Stomach smooth muscle (tissue), 2 donors: ENCODE data around the gene FAHD2A.
"Not testable (repeated sequence)": the region's sequence is repeated elsewhere in the genome, so short reads cannot be mapped to it uniquely, and the experiment has no call there.

ENCODE experiments used
- H3K27ac ChIP-seq: one replicate; pipeline ENCODE4 v1.7.0; 2013; ENCODE audit warnings: mild to moderate bottlenecking, low read length, inconsistent platforms
- H3K27me3 ChIP-seq, 2 donors: one replicate each; pipeline ENCODE4 v1.7.0; 2013; ENCODE audit warnings: low read length in 2 of 2; ENCODE audit not compliant: insufficient read depth in 2 of 2, control insufficient read depth in 1 of 2
- H3K36me3 ChIP-seq, 2 donors: one replicate each; pipeline ENCODE4 v1.7.0; 2013; ENCODE audit warnings: low read length in 2 of 2; ENCODE audit not compliant: control insufficient read depth in 2 of 2, insufficient read depth in 2 of 2
- H3K4me1 ChIP-seq: one replicate; pipeline ENCODE4 v1.7.0; 2013; ENCODE audit warnings: low read length; ENCODE audit not compliant: control insufficient read depth, insufficient read depth
- H3K4me3 ChIP-seq, 2 donors: one replicate each; pipeline ENCODE4 v1.7.0; 2013; ENCODE audit warnings: low read length in 2 of 2
- H3K9ac ChIP-seq, 2 donors: one replicate each; pipeline ENCODE4 v1.7.0; 2013; ENCODE audit warnings: low read length in 2 of 2, mild to moderate bottlenecking in 1 of 2
- H3K9me3 ChIP-seq, 2 donors: one replicate each; pipeline ENCODE4 v1.7.0; 2013; ENCODE audit warnings: low read length in 2 of 2; ENCODE audit not compliant: control insufficient read depth in 2 of 2
- donor health status: healthy.
- donor health status: Pancreatic carcinoma.

The FAHD2A gene

DNA sequence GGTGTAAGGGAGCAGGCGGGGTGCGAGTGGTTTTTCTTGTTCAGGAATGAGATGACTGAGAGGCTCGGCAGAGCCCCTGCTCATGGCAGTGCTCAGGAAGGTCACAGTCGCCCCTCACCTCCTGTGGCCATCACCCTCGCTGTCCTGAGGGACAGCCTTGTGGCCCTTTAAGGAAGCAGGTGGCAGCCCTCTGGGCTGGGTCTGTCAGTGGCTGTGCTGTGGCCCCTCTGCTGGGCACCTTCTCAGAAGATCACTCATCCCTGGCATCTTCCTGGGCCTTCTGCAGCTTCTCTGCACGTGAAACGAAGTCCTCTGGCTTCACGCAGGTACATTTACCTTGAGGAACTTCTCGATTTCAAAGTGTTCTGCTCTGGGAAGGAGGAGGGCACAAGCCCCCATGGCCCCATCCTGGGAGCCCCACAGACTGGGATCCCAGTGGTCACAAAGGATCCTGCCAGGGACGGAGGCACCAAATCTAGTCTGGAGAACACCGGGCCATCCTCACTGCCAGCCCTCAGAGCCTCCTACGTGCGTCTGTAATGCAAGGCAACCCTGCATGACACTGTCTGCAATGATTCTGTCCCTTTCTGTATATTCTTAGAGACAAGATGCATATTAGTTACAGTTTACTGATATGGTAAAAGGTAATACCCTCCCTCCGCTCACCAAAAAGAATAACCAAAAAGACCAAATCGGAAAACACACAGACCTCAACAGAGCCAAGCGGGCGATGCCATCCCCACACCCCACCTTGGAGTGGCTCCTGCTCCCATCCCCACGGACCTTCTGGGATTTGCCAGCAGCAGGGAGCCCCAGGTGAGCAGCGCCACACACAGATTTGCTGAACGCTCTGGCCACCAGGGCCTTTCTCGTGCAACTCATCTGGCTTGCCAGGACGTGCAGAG lies 25.9 kb upstream of the FAHD2A start:
- H3K4me1 ChIP-seq = no peaks in the 10 kb centered on the region
- no peaks in the 10 kb centered on the region for H3K9me3 ChIP-seq
- H3K27me3 ChIP-seq = no peaks in the 10 kb centered on the region
- peaks cover 4 to 10% of the 10 kb centered on the region in 2 donors for H3K36me3 ChIP-seq
- no peak overlapping the region for H3K27ac ChIP-seq
- no peak overlapping the region for H3K4me3 ChIP-seq
- no peak overlapping the region for H3K9ac ChIP-seq

DNA sequence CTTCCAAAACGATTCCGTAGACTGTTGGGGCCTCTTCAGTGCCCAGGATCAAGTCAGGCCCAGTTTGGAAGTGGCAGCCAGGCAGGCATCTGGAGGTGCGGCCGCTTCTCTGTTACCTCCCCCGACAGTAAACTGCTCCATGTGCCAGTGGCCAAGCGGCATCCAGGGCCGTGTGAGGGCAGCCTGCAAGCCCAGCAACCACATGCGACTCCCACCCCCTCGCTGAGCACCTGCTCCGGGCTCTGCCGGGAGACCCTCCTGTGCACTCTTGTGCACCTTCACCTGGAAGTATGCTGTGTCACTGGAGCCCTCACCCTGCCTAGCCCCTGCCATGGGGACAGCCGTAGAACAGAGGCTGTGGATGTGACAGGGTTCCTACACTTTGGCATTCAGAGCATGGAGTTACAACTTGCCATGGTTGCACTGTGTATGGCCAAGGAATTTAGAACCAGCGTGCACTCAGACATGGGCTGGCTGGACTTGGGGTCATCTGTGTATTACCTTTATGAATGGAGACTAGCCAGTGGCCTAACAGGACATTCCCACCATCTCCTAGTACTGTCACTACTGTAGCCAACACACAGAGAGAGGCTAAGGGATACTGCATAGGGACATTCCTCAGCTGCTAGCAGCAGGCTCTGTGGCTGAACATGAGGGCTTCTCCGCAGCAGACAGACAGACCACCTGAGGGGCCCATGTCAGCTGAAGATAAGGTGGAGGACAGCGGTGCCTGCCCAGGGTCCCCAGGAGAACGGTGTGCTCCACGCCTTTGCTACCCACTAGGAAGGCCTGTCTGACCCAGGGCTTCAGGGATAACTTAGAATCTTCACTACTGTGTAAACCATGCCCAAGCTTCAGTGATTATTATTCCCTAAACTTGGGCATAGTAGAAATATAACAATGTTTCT lies 25.0 kb upstream of the FAHD2A start:
- Histone ChIP-seq H3K9ac (no peak overlapping the region), H3K4me3 (no peak overlapping the region), H3K27ac (no peak overlapping the region), H3K9me3 (no peaks in the 10 kb centered on the region), H3K4me1 (no peaks in the 10 kb centered on the region), H3K36me3 (peaks cover 4 to 10% of the 10 kb centered on the region in 2 donors), H3K27me3 (no peaks in the 10 kb centered on the region)

DNA sequence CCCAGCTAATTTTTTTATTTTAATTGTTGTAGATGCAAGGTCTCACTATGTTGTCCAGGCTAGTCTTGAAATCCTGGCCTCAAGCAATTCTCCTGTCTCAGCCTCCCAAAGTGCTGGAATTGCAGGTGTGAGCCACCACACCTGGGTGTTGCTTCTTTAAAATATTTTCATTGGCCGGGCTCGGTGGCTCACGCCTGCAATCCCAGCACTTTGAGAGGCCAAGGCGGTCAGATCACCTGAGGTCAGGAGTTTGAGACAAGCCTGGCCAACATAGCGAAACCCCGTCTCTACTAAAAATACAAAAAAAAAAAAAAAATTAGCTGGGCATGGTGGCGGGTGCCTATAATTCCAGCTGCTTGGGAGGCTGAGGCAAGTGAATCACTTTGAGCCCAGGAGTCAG lies 24.2 kb upstream of the FAHD2A start:
- not testable (repeated sequence) for H3K4me3 ChIP-seq, H3K9ac ChIP-seq, H3K27me3 ChIP-seq, H3K36me3 ChIP-seq, H3K9me3 ChIP-seq, H3K27ac ChIP-seq, H3K4me1 ChIP-seq

GRCh38 chr2:95379371-95379831 lies 23.1 kb upstream of the FAHD2A start:
- H3K9ac ChIP-seq = no peak overlapping the region
- no peaks in the 10 kb centered on the region for H3K4me1 ChIP-seq
- H3K36me3 ChIP-seq = peaks cover 4 to 10% of the 10 kb centered on the region in 2 donors
- H3K9me3 ChIP-seq = no peaks in the 10 kb centered on the region
- no peaks in the 10 kb centered on the region for H3K27me3 ChIP-seq
- H3K27ac ChIP-seq = no peak overlapping the region
- H3K4me3 ChIP-seq = no peak overlapping the region

- H3K4me3 ChIP-seq = no peak overlapping the region
- H3K36me3 ChIP-seq = peaks cover 4 to 10% of the 10 kb centered on the region in 2 donors
- no peak overlapping the region for H3K9ac ChIP-seq
- peaks cover 3% of the 10 kb centered on the region for H3K4me1 ChIP-seq
- no peaks in the 10 kb centered on the region for H3K27me3 ChIP-seq
- no peaks in the 10 kb centered on the region for H3K9me3 ChIP-seq
- H3K27ac ChIP-seq = no peak overlapping the region
Observed at GRCh38 chr2:95380280-95380679, 22.2 kb upstream of the FAHD2A start.

DNA sequence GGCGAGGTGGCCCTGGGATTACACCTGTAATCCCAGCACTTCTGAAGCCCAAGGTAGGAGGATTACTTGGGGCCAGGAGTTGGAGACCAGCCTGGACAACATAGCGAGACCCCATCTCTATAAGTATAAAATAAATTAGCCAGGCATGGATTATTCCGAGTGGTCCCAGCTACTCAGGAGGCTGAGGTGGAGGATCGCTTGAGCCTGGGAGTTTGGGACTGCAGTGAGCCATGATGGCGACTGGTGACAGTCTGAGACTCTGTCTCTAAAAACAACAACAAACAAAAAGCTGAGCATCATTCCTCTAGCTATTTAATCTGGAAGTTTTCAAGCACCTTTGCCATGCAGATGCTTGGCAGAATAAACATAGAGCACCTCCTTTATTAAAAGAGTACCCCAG lies 21.8 kb upstream of the FAHD2A start:
- H3K27me3 ChIP-seq = no peaks in the 10 kb centered on the region
- peaks cover 3% of the 10 kb centered on the region for H3K4me1 ChIP-seq
- no peak overlapping the region for H3K9ac ChIP-seq
- H3K9me3 ChIP-seq = no peaks in the 10 kb centered on the region
- peaks cover 4 to 10% of the 10 kb centered on the region in 2 donors for H3K36me3 ChIP-seq
- H3K4me3 ChIP-seq = no peak overlapping the region
- H3K27ac ChIP-seq = no peak overlapping the region

GRCh38 chr2:95381212-95382191 lies 21.0 kb upstream of the FAHD2A start:
- no peaks in the 10 kb centered on the region for H3K9me3 ChIP-seq
- H3K9ac ChIP-seq = no peak overlapping the region
- no peak overlapping the region for H3K4me3 ChIP-seq
- no peak overlapping the region for H3K27ac ChIP-seq
- H3K4me1 ChIP-seq = peaks cover 3% of the 10 kb centered on the region
- H3K27me3 ChIP-seq = no peaks in the 10 kb centered on the region
- peaks cover 4 to 9% of the 10 kb centered on the region in 2 donors for H3K36me3 ChIP-seq

- no peak overlapping the region for H3K9ac ChIP-seq
- no peaks in the 10 kb centered on the region for H3K27me3 ChIP-seq
- peaks cover 3% of the 10 kb centered on the region for H3K4me1 ChIP-seq
- peaks cover 4% of the 10 kb centered on the region in 2 donors for H3K36me3 ChIP-seq
- no peaks in the 10 kb centered on the region for H3K9me3 ChIP-seq
- no peak overlapping the region for H3K4me3 ChIP-seq
- no peak overlapping the region for H3K27ac ChIP-seq
Observed at GRCh38 chr2:95382192-95382591, 20.3 kb upstream of the FAHD2A start.

GRCh38 chr2:95382686-95383634 lies 19.5 kb upstream of the FAHD2A start:
- Histone ChIP-seq H3K36me3 (no peaks in the 10 kb centered on the region), H3K27ac (no peak overlapping the region), H3K4me1 (peaks cover 3% of the 10 kb centered on the region), H3K9me3 (no peaks in the 10 kb centered on the region), H3K9ac (no peak overlapping the region), H3K27me3 (no peaks in the 10 kb centered on the region), H3K4me3 (no peak overlapping the region)
